Kidney (tissue), 14 donors: ENCODE measurements around the gene HTR6. TPM values are rescaled to one million over a fixed set of nuclear protein-coding genes. Genes with fewer than 3 reads are reported as not detected.

Experiments used
- DNase-seq, 5 donors: peaks; one replicate each; pipeline ENCODE4 v3.0.0-alpha.2; 2013 to 2020
- FAIRE-seq: peaks from 2 replicates; lab custom pipeline; 2012; peaks lifted over from hg19 to GRCh38; lab: Jason Lieb, UNC
- H3K27ac ChIP-seq, 2 donors: one replicate each; pipeline ENCODE4 v1.7.0; 2013; ENCODE audit warnings: low read depth in 2 of 2, low read length in 2 of 2, inconsistent platforms in 1 of 2
- H3K27me3 ChIP-seq: one replicate; pipeline ENCODE4 v1.7.1; 2013; ENCODE audit warnings: low read length, inconsistent platforms; ENCODE audit not compliant: control insufficient read depth, insufficient read depth
- H3K36me3 ChIP-seq, 3 donors: one replicate each; pipeline versions ENCODE4 v1.7.0 to v1.7.1; 2013; ENCODE audit warnings: low read length in 3 of 3, control low read depth in 1 of 3, inconsistent platforms in 1 of 3; ENCODE audit not compliant: insufficient read depth in 3 of 3, control insufficient read depth in 2 of 3
- H3K4me1 ChIP-seq, 3 donors: one replicate each; pipeline versions ENCODE4 v1.7.0 to v1.7.1; 2013; ENCODE audit warnings: low read length in 3 of 3, inconsistent platforms in 1 of 3, low read depth in 1 of 3; ENCODE audit not compliant: control insufficient read depth in 2 of 3, insufficient read depth in 2 of 3
- H3K4me3 ChIP-seq, 3 donors: one replicate each; pipeline versions ENCODE4 v1.7.0 to v1.8.1; 2013; ENCODE audit warnings: low read length in 3 of 3, control low read depth in 1 of 3, inconsistent platforms in 1 of 3
- H3K9ac ChIP-seq, 3 donors: one replicate each; pipeline versions ENCODE4 v1.7.0 to v1.7.1; 2013; ENCODE audit warnings: low read length in 3 of 3, control low read depth in 1 of 3, inconsistent platforms in 1 of 3
- H3K9me3 ChIP-seq, 3 donors: one replicate each; pipeline versions ENCODE4 v1.7.0 to v1.7.1; 2013; ENCODE audit warnings: low read length in 3 of 3, control low read depth in 1 of 3, inconsistent platforms in 1 of 3; ENCODE audit not compliant: control insufficient read depth in 2 of 3, insufficient read depth in 1 of 3
- intact Hi-C: fragments of 100-400 bp; cut with DNase I; formaldehyde crosslinking; loops from one replicate; pipeline ENCODE4 v1.11.1; 2022
- polyA plus RNA-seq: library from polyadenylated mRNA; stranded (reverse); fragments of 350-450 nt; fragmentation: Illumina TruSeq; extraction: RNeasy Lipid Tissue Mini Kit (QIAGEN cat#74804); gene quantifications from one replicate; pipeline ENCODE4 v1.2.3, GENCODE V29; 2014; ENCODE audit warnings: low read depth, low replicate concordance; ENCODE audit not compliant: insufficient read depth
- total RNA-seq: library from RNA; stranded (reverse); fragmentation: NEBNext Ultra II Directional; extraction: Animal tissue kit (Norgen Biotek cat#: 25700); gene quantifications from one replicate; pipeline ENCODE4 v1.2.1, GENCODE V29; 2021
- TF ChIP-seq, protein P1 (sequence below): IDR thresholded peaks from 3 replicates; pipeline ENCODE4 v1.5.1; 2012; ENCODE audit warnings: mild to moderate bottlenecking, moderate library complexity, borderline replicate concordance; ENCODE audit not compliant: insufficient read depth; ENCODE audit errors: extremely low read depth
- donor health status: control.
- donor health status: control.
- donor health status: control.
- donor health status: control.
- donor health status: control.
- donor health status: DM: yes; HTN: yes; CAD: no.
- donor health status: Normal renal cell carcinoma (clear cell type).

HTR6 gene
- total and polyA plus RNA-seq, 2 donors from 2014 or later = not detected

DNA sequence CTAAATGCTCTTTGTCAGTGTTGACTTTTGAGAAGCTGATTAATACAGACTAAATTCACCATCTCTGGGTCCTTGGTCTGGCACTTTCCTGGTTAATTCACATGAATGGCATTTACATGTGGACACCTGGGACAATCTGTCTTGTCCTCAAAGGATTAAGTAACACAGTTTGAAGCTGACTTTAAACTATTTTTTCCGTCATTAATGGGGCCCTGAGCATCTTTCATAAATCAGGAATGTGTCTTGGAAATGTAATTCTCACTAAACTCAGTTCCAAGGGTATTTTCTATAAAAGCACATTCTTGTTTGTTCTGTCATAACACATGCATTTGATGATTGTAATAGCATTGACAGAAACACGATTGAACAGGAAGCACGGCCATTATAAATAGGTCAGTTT, 47.3 kb upstream of the HTR6 start:
- Histone ChIP-seq H3K9me3 (no peaks in the 10 kb centered on the region), H3K4me1 (peaks cover 3 to 42% (median 16%) of the 10 kb centered on the region in 3 donors), H3K9ac (no peak overlapping the region), H3K4me3 (no peak overlapping the region), H3K27ac (no peak overlapping the region), H3K27me3 (no peaks in the 10 kb centered on the region), H3K36me3 (peaks cover 0 to 6% (median 0%) of the 10 kb centered on the region in 3 donors)
- FAIRE-seq = no peak
- DNase-seq = no peak
- TF ChIP-seq, protein P1, sequence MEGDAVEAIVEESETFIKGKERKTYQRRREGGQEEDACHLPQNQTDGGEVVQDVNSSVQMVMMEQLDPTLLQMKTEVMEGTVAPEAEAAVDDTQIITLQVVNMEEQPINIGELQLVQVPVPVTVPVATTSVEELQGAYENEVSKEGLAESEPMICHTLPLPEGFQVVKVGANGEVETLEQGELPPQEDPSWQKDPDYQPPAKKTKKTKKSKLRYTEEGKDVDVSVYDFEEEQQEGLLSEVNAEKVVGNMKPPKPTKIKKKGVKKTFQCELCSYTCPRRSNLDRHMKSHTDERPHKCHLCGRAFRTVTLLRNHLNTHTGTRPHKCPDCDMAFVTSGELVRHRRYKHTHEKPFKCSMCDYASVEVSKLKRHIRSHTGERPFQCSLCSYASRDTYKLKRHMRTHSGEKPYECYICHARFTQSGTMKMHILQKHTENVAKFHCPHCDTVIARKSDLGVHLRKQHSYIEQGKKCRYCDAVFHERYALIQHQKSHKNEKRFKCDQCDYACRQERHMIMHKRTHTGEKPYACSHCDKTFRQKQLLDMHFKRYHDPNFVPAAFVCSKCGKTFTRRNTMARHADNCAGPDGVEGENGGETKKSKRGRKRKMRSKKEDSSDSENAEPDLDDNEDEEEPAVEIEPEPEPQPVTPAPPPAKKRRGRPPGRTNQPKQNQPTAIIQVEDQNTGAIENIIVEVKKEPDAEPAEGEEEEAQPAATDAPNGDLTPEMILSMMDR = no peak
- intact Hi-C loops = no loop called here

DNA sequence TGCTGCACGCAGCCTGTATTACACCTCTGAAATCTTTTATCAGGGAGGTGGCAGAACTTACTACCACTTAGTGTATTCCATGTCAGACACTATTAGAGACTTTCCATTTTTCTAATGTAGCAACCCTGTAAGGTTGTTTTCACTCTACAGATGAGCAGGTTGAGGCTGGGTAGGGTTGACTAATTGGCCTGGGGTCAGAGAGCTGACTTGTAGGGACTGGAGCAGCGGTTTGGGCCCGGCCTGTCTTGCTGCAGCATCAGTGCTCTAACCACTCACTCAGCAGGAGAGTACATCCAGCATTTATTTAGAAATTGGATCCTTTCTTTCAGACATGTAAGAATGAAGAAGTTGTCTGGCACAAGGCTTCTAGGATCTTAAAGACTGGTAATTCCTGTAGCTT, 46.2 kb upstream of the HTR6 start:
- Histone ChIP-seq H3K36me3 (peaks cover 0 to 6% (median 0%) of the 10 kb centered on the region in 3 donors), H3K9ac (no peak overlapping the region), H3K27me3 (no peaks in the 10 kb centered on the region), H3K9me3 (no peaks in the 10 kb centered on the region), H3K4me3 (no peak overlapping the region), H3K27ac (peak overlapping the region in 1 of 2 donors; percentile 32), H3K4me1 (peaks cover 3 to 46% (median 16%) of the 10 kb centered on the region in 3 donors)
- FAIRE-seq (no peak), DNase-seq (no peak)
- TF ChIP-seq, protein P1 = no peak
- intact Hi-C loops = no loop called here

DNA sequence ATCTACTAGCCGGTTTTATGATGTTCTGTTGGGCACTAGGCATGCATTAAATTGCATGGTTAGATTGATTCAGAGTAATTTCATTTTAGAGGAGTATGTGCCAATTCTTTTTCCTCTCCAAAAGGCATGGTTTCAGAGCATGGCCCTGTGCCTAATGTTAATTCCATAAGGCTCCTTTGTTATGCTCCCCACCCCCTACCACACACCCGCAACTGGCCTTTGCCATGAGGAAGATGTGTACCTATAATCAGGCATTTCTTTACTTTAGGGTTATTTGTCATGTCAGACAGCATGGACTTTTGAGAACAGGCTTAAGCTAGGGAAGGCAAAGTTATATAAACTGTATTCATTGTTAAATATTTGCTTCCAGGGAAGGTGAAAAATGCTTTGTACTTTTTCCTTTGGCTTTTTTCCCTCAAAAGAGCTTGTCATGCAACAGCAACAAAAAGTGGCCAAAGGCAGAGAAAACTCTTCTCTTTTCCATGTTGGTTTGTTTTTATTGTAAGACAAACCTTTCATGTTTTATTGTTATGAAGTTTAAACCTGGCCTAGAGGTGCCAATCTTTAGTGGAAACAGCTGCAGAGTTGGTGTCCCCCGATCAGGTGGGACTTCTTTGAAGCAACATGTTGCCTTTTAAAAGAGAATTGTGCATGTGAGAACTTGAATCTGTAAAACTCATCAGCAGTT, 44.8 kb upstream of the HTR6 start:
- Histone ChIP-seq H3K27ac (peak overlapping the region in 1 of 2 donors; percentile 54), H3K4me1 (peaks cover 3 to 48% (median 15%) of the 10 kb centered on the region in 3 donors), H3K4me3 (no peak overlapping the region), H3K9me3 (no peaks in the 10 kb centered on the region), H3K9ac (no peak overlapping the region), H3K36me3 (peaks cover 0 to 6% (median 0%) of the 10 kb centered on the region in 3 donors), H3K27me3 (no peaks in the 10 kb centered on the region)
- TF ChIP-seq, protein P1 = no peak
- FAIRE-seq (no peak), DNase-seq (peak in 2 of 5 donors; percentile 29 to 35)
- intact Hi-C loops = no loop called here
